Omental fat pad (tissue), 4 donors: ENCODE data around the gene RNF123. TPM values are rescaled to one million over a fixed set of nuclear protein-coding genes. Genes with fewer than 3 reads are reported as not detected.

ENCODE experiments used
- ATAC-seq: fragments of 150-250 bp; one replicate; pipeline ENCODE4 v1.9.1; 2016; ENCODE audit warnings: mild to moderate bottlenecking, moderate library complexity; ENCODE audit not compliant: low FRiP score
- DNase-seq: peaks from one replicate; pipeline ENCODE4 v3.0.0-alpha.2; 2019; ENCODE audit warnings: low spot score
- total RNA-seq, 4 donors: library from RNA; depleted of rRNA; stranded (reverse); fragments of >200 nt; gene quantifications; one replicate each; pipeline ENCODE4 v1.1.0, GENCODE V29; 2016
- TF ChIP-seq, protein P1 (sequence below), 3 donors: fragments of 450-650 bp; IDR thresholded peaks; one replicate each; pipeline ENCODE4 v1.5.1; 2016 to 2017; ENCODE audit warnings: antibody characterized with exemption in 3 of 3, mild to moderate bottlenecking in 3 of 3, moderate library complexity in 2 of 3

RNF123 gene
- total RNA-seq, 4 donors from 2014 or later = 22.2 to 28.7 (median 26.7) TPM

- DNase-seq (no peak), ATAC-seq (no peak)
- TF ChIP-seq, protein P1, sequence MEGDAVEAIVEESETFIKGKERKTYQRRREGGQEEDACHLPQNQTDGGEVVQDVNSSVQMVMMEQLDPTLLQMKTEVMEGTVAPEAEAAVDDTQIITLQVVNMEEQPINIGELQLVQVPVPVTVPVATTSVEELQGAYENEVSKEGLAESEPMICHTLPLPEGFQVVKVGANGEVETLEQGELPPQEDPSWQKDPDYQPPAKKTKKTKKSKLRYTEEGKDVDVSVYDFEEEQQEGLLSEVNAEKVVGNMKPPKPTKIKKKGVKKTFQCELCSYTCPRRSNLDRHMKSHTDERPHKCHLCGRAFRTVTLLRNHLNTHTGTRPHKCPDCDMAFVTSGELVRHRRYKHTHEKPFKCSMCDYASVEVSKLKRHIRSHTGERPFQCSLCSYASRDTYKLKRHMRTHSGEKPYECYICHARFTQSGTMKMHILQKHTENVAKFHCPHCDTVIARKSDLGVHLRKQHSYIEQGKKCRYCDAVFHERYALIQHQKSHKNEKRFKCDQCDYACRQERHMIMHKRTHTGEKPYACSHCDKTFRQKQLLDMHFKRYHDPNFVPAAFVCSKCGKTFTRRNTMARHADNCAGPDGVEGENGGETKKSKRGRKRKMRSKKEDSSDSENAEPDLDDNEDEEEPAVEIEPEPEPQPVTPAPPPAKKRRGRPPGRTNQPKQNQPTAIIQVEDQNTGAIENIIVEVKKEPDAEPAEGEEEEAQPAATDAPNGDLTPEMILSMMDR (IDR thresholded peaks at IDR 0.05) = no peak
Measured at GRCh38 chr3:49712166-49712565, 22.8 kb downstream of the RNF123 start.

GRCh38 chr3:49712631-49713317 lies 23.4 kb downstream of the RNF123 start:
- ATAC-seq (no peak), DNase-seq (no peak)
- TF ChIP-seq, protein P1 (IDR thresholded peaks at IDR 0.05) = no peak

DNA sequence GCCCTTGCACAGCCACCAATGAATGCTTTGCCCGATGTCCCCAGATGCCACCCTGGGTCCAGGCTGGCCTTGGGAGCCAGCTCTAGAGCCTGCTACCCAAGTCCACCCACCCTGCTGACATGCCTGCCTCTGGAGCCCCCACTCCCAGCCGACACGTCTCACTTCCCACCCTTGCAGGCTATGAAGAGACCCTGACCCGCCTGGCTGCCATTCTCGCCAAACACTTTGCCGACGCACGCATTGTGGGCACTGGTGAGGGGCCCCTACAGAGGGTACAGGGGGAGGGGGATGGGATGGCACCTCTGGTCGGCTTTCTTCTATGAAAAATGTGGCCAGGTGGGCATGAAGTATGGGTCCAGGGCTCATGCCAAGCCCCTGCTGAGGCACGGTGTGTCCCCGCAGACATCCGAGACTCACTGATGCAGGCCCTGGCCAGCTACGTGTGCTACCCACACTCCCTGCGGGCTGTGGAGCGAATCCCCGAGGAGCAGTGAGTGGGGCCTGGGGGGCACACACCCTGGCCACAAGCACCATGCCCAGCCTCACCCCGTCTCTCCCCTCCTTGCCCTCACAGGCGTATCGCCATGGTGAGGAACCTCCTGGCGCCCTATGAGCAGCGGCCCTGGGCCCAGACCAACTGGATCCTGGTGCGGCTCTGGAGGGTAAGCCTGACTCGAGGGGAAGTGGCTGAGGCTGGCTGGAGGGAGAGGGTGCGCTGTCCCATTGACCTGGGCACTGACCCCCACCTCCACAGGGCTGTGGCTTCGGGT lies 24.2 kb downstream of the RNF123 start:
- ATAC-seq = no peak
- TF ChIP-seq, protein P1 (IDR thresholded peaks at IDR 0.05) = no peak
- no peak for DNase-seq

- no peak for ATAC-seq
- no peak for DNase-seq
- TF ChIP-seq, protein P1 (IDR thresholded peaks at IDR 0.05) = no peak
Measured at GRCh38 chr3:49714728-49715550, 25.6 kb downstream of the RNF123 start.

- ATAC-seq (no peak), DNase-seq (no peak)
- TF ChIP-seq, protein P1 (IDR thresholded peaks at IDR 0.05) = no peak
Measured at GRCh38 chr3:49715611-49716121, 26.3 kb downstream of the RNF123 start.

- DNase-seq = no peak
Measured at GRCh38 chr3:49716169-49716568, 26.8 kb downstream of the RNF123 start.

More at GRCh38 chr3:49716169-49716568, 26.8 kb downstream of the RNF123 start:
- TF ChIP-seq, protein P1 (IDR thresholded peaks at IDR 0.05) = no peak
- ATAC-seq = no peak
